Mammary epithelial cell (primary cell): ENCODE results near the gene EFEMP2.
A peak's percentile ranks its signal among the peaks of the same experiment; 100 is the strongest.

Source experiments
- CTCF ChIP-seq, 2 donors: IDR thresholded peaks in 1 of 2; conservative IDR thresholded peaks in 1 of 2; 2 replicates each; pipeline ENCODE4 v1.5.1; 2011 to 2012; ENCODE audit warnings: inconsistent platforms in 2 of 2, low read length in 2 of 2, mild to moderate bottlenecking in 2 of 2, control low read depth in 1 of 2, low read depth in 1 of 2; ENCODE audit not compliant: insufficient read depth in 1 of 2; ENCODE audit errors: extremely low read depth in 1 of 2
- EZH2 ChIP-seq: IDR thresholded peaks from 2 replicates; pipeline ENCODE4 v1.6.1; 2012; ENCODE audit warnings: low read length, inconsistent platforms, borderline replicate concordance

GRCh38 chr11:65888163-65888814 lies 15.7 kb upstream of the EFEMP2 start, which contains the start of gene FIBP:
- TF ChIP-seq CTCF (conservative IDR thresholded peaks at IDR 0.05 in 1 of 2, IDR thresholded peaks at IDR 0.05 in 1 of 2; ENCODE audit: extremely low read depth in 1 of 2, insufficient read depth in 1 of 2, low read depth in 1 of 2, low read length in 2 of 2), result peak; percentile 30 to 80
- TF ChIP-seq EZH2, result no peak
